Islet precursor cell (in vitro differentiated cells): ENCODE results near the gene FAM216A.
"Not testable (repeated sequence)": the region's sequence is repeated elsewhere in the genome, so short reads cannot be mapped to it uniquely, and the experiment has no call there.

ENCODE experiments used
- DNase-seq: peaks from one replicate; pipeline ENCODE4 v3.0.0-alpha.2; 2018

FAM216A gene

GRCh38 chr12:110468214-110469048, at the start of gene FAM216A, which contains the start of gene GPN3:
TSS of gene FAM216A (plus strand) at chr12:110468845. CDS start at chr12:110468876, 31 bp downstream.
TSS of gene GPN3 (minus strand) at chr12:110468257. CDS start at chr12:110468203, 54 bp downstream.
- DNase-seq: peak; percentile 100

- DNase-seq: not testable (repeated sequence)
These were observed 48.0 kb upstream of the FAM216A start for GRCh38 chr12:110420644-110421043.

GRCh38 chr12:110421159-110421661, 47.4 kb upstream of the FAM216A start:
- no peak for DNase-seq

GRCh38 chr12:110421701-110422100, 46.9 kb upstream of the FAM216A start:
- DNase-seq: no peak

- DNase-seq: no peak
These were observed 44.4 kb upstream of the FAM216A start for GRCh38 chr12:110424237-110424636.

- no peak for DNase-seq
These were observed 42.2 kb upstream of the FAM216A start for GRCh38 chr12:110426406-110426805.

- not testable (repeated sequence) for DNase-seq
These were observed 39.0 kb upstream of the FAM216A start for GRCh38 chr12:110429676-110430075.

- DNase-seq: no peak
These were observed 36.6 kb upstream of the FAM216A start for GRCh38 chr12:110431957-110432587.

GRCh38 chr12:110436231-110436630, 32.4 kb upstream of the FAM216A start:
- DNase-seq: no peak

- no peak for DNase-seq
These were observed 24.2 kb upstream of the FAM216A start for GRCh38 chr12:110444455-110444854.

- DNase-seq: peak; percentile 99
These were observed 18.7 kb upstream of the FAM216A start, which contains the start of gene ARPC3 for GRCh38 chr12:110449799-110450497. TSS of gene ARPC3 (minus strand) at chr12:110450337. CDS start at chr12:110450260, 77 bp downstream.

- no peak for DNase-seq
These were observed 17.4 kb upstream of the FAM216A start for GRCh38 chr12:110451263-110451662.

GRCh38 chr12:110453569-110454296, 14.9 kb upstream of the FAM216A start:
- DNase-seq: no peak

GRCh38 chr12:110458756-110459155, 9.9 kb upstream of the FAM216A start:
- no peak for DNase-seq

GRCh38 chr12:110461189-110461588, 7.5 kb upstream of the FAM216A start:
- DNase-seq: not testable (repeated sequence)

GRCh38 chr12:110465024-110465423, 3.6 kb upstream of the FAM216A start:
- no peak for DNase-seq

GRCh38 chr12:110465765-110466164, 2.9 kb upstream of the FAM216A start:
- not testable (repeated sequence) for DNase-seq

- no peak for DNase-seq
These were observed 1.9 kb upstream of the FAM216A start for GRCh38 chr12:110466791-110467190.

- DNase-seq: no peak
These were observed 815 bp upstream of the FAM216A start for GRCh38 chr12:110467847-110468213.

GRCh38 chr12:110475426-110475825, 6.8 kb downstream of the FAM216A start:
- DNase-seq: no peak

- no peak for DNase-seq
These were observed 30.5 kb downstream of the FAM216A start for GRCh38 chr12:110498984-110499706.

- no peak for DNase-seq
These were observed 32.7 kb downstream of the FAM216A start for GRCh38 chr12:110501399-110501751.
